ENCODE results near the gene SHB.
"Not testable (repeated sequence)": the region's sequence is repeated elsewhere in the genome, so short reads cannot be mapped to it uniquely, and the experiment has no call there.

The SHB gene

DNA sequence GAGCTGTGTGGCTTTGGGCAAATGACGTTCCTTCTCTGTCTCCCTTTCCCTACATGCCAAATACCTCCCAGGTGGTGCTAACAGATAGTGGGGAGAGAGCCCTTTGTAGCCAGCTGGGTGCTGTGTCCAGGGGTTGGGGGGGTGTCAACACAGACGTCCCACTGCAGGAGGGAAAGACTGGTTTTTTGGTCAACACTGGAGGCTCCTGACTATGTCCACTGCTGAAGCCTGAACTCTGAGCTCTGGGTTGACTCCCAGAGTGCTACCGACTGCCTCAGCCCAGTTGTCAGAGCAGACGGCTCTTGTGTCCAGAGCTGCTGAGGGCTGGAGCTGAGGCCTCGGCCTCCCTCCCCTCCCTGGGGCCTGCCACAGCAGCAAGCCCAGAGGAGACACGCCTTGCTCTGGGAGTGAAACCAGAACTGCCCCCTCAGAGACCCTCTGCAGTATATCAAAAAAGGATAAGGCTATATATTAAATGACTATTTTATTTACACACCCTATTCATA lies 150.3 kb downstream of the SHB start:
- no peak for DNase-seq (ENCODE audit: low read depth)

GRCh38 chr9:37917801-37918664 lies 151.0 kb downstream of the SHB start:
- no peak for DNase-seq (ENCODE audit: low read depth)

GRCh38 chr9:37917313-37917731 lies 151.7 kb downstream of the SHB start:
- DNase-seq (ENCODE audit: low read depth): no peak

- no peak for DNase-seq (ENCODE audit: low read depth)
Observed at GRCh38 chr9:37916471-37917312, 152.3 kb downstream of the SHB start.

DNA sequence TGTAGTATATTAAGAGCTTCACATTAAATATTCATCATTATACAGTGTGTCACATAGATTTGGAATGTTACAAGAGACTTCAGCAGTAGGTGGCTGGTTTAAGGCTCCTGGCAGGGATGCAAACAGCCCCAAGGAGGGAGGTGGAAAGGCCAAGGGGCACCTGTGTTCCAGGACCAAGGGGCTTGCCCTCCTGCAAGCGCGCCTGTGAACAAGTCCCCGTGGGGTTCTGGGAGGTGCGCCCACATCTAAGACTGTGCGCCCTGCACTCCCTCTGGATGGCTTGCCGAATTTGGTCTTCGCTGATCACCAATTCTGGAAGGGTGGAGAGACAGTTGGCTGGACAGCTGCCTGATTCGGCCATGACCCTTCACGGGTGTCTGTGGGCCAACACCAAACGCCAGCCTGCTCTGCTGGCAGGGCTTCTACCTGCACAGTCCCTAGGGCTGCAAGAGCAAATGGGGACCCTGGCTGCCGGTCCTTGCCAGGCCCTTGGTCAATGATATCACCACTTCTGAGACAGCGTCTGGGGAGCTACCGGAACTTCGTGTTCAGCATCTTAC lies 153.0 kb downstream of the SHB start:
- no peak for DNase-seq (ENCODE audit: low read depth)

DNA sequence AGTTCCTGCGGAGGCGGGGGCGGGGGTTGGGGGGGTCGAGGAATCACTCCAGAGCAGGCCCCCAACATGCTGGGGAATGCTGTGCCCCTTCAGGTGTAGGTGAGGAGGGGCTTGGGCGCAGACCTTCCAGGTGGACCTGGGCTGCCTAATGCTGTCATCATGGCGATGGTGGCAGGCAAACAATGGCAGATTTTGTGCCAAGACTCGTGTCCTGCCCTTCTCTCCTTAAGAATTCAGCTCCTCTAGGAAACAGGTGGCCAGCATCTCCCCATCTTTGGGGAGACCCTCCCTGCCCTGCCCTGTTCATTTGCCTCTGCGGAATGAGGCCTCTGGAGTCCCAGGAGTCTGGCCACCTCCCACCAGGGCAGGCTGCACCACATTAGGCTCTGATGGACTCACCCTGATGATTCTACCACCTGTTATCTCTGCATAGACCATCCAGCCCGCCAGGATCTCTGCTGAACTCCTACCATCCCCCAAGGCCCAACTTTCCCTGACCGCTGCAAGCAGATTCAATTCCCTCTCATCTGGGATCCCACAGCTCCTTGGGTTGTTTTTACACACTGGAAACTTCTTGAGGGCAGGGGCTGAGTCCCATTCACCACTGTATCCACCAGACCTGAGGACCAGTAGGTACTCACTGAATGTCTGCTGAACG lies 154.2 kb downstream of the SHB start:
- DNase-seq (ENCODE audit: low read depth): no peak

GRCh38 chr9:37914154-37914551 lies 154.9 kb downstream of the SHB start:
- no peak for DNase-seq (ENCODE audit: low read depth)

DNA sequence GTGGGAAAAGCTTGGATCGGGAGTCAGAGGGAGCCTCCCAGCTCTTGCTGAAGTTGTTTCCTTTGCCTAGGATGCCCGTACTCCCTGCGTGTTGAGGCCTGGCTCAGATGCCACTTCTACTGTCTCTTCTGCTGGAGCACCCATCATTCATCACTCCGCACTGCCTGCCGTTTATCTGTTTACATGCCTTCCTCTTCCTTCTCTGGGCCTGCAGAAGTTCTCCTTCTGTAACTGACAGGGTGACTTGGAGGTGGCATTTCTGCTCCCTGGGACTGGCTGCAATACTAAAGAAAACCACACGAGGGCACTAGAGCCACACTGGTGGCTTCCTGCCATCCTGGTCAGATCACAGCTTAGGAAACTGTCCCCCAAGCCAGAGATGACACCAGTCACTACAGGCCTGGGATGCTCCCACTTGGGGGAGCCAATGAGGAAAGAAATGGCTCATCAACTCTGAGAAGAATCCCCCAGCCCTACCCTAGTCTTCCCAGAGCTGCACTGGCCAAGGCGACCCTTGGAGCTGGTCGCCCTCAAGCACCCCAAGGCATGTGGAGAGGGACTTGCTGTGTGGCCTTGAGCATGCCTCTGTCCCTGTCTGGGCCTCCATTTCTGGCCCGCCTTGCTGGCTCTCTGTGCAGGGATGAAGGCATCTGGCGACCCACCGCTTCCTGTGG lies 155.4 kb downstream of the SHB start:
- peak; percentile 62 for DNase-seq (ENCODE audit: low read depth)

DNA sequence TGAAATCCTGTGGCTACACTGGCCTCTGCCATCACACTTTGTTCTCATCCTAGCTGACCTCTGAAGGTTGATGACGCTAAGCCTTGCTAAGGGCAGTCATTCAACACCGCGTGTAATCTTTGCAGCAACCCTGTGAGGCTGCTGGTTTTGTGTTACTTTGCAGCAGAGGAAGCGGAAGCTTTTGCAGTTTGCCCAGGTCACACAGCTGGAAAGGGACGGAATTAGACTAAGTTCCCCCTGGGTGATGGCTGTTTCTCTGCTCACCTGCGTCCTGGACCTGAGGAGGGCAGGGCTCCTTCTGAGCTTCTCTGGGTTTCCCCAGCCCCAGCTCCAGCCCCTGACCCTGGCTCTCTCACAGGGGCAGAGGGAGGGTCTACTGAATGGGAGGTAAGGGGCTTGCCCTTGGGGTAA lies 157.8 kb downstream of the SHB start:
- DNase-seq (ENCODE audit: low read depth): no peak

DNA sequence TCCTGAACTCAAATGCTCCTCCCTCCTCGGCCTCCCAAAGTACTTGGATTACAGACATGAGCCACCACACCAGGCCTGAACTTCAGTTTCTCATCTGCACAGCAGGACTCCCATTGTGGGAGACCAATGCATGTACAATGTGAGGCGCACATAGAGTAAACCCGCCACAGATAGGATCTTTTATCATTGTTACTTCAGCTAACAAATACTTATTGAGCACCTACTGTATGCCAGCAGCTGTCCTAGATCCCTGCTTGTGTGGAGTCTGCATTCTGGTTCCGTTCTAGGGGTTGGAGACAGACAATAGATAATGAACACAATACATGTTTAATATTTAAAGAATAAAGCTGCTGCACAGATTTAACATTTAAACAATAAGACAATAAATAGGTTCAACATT lies 158.8 kb downstream of the SHB start:
- DNase-seq (ENCODE audit: low read depth): no peak

GRCh38 chr9:37909836-37910235 lies 159.2 kb downstream of the SHB start:
- DNase-seq (ENCODE audit: low read depth): not testable (repeated sequence)

GRCh38 chr9:37909326-37909725 lies 159.7 kb downstream of the SHB start:
- no peak for DNase-seq (ENCODE audit: low read depth)

GRCh38 chr9:37908698-37909186 lies 160.3 kb downstream of the SHB start:
- DNase-seq (ENCODE audit: low read depth): peak; percentile 34

- no peak for DNase-seq (ENCODE audit: low read depth)
Observed at GRCh38 chr9:37908283-37908682, 160.7 kb downstream of the SHB start.

- no peak for DNase-seq (ENCODE audit: low read depth)
Observed at GRCh38 chr9:37906312-37907239, 162.5 kb downstream of the SHB start.

- DNase-seq (ENCODE audit: low read depth): no peak
Observed at GRCh38 chr9:37905776-37906175, 163.3 kb downstream of the SHB start.

- DNase-seq (ENCODE audit: low read depth): no peak
Observed at GRCh38 chr9:37905131-37905505, 163.9 kb downstream of the SHB start.

- no peak for DNase-seq (ENCODE audit: low read depth)
Observed at GRCh38 chr9:37904445-37905130, 164.4 kb downstream of the SHB start.

GRCh38 chr9:37903647-37904444 lies 165.2 kb downstream of the SHB start, which contains the start of gene SLC25A51:
SLC25A51 (minus strand) TSS chr9:37904127; CDS start chr9:37888550, 15,577 bp downstream.
- peak; percentile 82 for DNase-seq (ENCODE audit: low read depth)

Measured in GM04504 (cell line).